Activated CD4-positive, alpha-beta memory T cell treated with anti-CD3 and anti-CD28 coated beads, Interleukin-2, amount 10 ng/mL, durations not matched to agents 7 days and 5 days (primary cell): Measurements from ENCODE around the gene SYNJ2. TPM values are rescaled to one million over a fixed set of nuclear protein-coding genes. Genes with fewer than 3 reads are reported as not detected.
A peak's percentile ranks its signal among the peaks of the same experiment; 100 is the strongest.

Experiments used
- CTCF ChIA-PET: fragments of 350-600 bp; sonication (Branson Sonifier 250); formaldehyde crosslinking; loops from one replicate; lab custom pipeline; 2021; ENCODE audit warnings: antibody characterized with exemption, inconsistent platforms; lab: Charles Lee
- POLR2A ChIA-PET: fragments of 350-600 bp; sonication (Branson Sonifier 250); formaldehyde crosslinking; loops from one replicate; lab custom pipeline; 2021; ENCODE audit warnings: antibody characterized with exemption; lab: Charles Lee
- DNase-seq: peaks from one replicate; pipeline ENCODE4 v3.0.0-alpha.2; 2020
- H3K27ac Mint-ChIP-seq: one replicate; pipeline ENCODE4 v1.8.0; 2021; ENCODE audit warnings: mild to moderate bottlenecking, mixed read lengths
- H3K27me3 Mint-ChIP-seq: one replicate; pipeline ENCODE4 v1.8.0; 2021; ENCODE audit warnings: mixed read lengths
- H3K36me3 Mint-ChIP-seq: one replicate; pipeline ENCODE4 v1.8.0; 2021; ENCODE audit warnings: low read depth, mixed read lengths
- H3K4me1 Mint-ChIP-seq: one replicate; pipeline ENCODE4 v1.8.0; 2021; ENCODE audit warnings: mixed read lengths
- H3K4me3 Mint-ChIP-seq: one replicate; pipeline ENCODE4 v1.8.0; 2021; ENCODE audit warnings: mild to moderate bottlenecking, mixed read lengths
- H3K9me3 Mint-ChIP-seq: one replicate; pipeline ENCODE4 v1.8.0; 2021; ENCODE audit warnings: mixed read lengths
- total RNA-seq, 2 experiments: library from RNA; stranded (reverse); gene quantifications; one replicate each; pipeline ENCODE4 v1.2.3, GENCODE V29; 2021

The SYNJ2 gene
- total RNA-seq, 2 experiments from 2014 or later = 36.8 to 39.1 TPM

- no peak overlapping the region for H3K4me3 Mint-ChIP-seq
- H3K9me3 Mint-ChIP-seq = no peaks in the 10 kb centered on the region
- no peaks in the 10 kb centered on the region for H3K27me3 Mint-ChIP-seq
- peaks cover 33% of the 10 kb centered on the region for H3K4me1 Mint-ChIP-seq
- H3K36me3 Mint-ChIP-seq = peaks cover 29% of the 10 kb centered on the region
- H3K27ac Mint-ChIP-seq = no peak overlapping the region
- DNase-seq = no peak
- CTCF ChIA-PET = interaction anchor here (4.6 to 6.2 kb wide), 2 partner anchors 13 to 33 kb away, joined by 19 to 23 read pairs; no protein-coding TSS in a partner anchor
- POLR2A ChIA-PET = interaction anchor here (1.0 kb wide), 1 partner anchor 33 kb away, joined by 4 read pairs; no protein-coding TSS in a partner anchor
These were observed 77.4 kb downstream of the SYNJ2 start for GRCh38 chr6:158059108-158059507.

DNA sequence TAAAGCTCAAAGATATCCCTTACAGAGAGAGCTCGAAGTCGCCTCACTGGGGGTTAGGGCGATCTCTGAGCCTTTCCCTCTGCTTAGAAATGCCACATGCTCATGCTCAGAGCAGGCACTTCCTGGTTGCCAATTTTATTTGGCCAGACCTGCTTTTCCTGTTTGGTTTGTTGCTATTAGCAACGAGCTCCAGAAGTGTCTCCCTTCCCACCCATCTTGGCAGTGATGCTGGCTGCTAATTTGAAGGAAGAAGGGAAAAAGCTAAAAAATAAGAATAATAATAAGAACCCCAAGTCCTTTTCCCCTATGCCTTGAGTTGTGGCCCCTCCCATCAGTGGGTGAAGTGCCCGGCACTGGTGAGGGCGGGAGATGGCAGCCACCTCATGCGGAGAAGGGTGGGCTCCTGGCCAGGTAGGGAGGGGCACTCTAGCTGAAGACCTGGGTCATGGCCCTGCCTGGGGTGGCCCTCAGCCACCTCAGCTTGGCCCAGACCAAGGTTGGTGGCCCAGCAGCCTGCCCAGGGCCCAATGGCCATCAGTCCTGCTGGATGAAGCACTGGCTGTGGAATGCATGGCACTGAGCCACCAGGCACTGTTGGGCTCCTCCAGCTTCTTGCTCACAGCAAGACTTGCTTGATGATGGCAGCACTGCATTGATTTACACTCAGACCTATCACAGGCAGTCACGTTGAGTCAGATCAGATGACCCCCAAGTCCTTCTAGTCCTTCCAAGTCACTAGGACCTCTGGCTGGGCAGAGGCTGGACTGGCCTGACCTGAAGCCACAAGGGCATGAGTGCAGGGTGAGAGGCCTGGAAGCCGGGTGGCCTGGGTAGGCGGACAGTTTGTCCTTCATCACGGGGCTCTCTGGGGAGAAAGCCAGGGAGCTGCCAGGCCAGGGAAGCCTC, 79.0 kb downstream of the SYNJ2 start:
- no peaks in the 10 kb centered on the region for H3K27me3 Mint-ChIP-seq
- POLR2A ChIA-PET = interaction anchor here (1.1 to 1.4 kb wide), 3 partner anchors 11 to 34 kb away, joined by 3 read pairs; no protein-coding TSS in a partner anchor
- CTCF ChIA-PET = interaction anchor here (0.8 to 6.2 kb wide), 4 partner anchors 10 to 79 kb away, joined by 3 to 23 read pairs (median 11); partner anchors contain the start of gene SYNJ2
- no peak overlapping the region for H3K4me3 Mint-ChIP-seq
- H3K27ac Mint-ChIP-seq = no peak overlapping the region
- H3K9me3 Mint-ChIP-seq = no peaks in the 10 kb centered on the region
- no peak for DNase-seq
- H3K36me3 Mint-ChIP-seq = peaks cover 31% of the 10 kb centered on the region
- peaks cover 33% of the 10 kb centered on the region for H3K4me1 Mint-ChIP-seq

DNA sequence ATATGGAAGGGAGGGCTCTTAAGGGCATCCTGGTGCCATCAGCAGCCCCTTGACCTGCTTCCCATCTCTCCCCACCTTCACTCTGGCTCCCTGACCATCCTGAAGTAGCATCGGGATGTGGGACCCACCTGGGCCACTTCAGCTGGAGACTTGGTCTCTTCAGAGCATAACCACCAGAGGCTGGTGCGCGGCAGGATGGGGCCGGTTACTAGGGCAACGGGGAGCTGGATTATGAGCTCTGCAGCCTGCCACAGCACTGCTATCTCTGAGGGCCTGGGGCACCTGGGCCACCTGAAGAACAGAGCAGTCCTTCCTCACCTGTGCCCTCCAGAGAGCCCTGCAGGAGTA, 79.7 kb downstream of the SYNJ2 start:
- Mint-ChIP-seq H3K4me3 (no peak overlapping the region), H3K36me3 (peaks cover 32% of the 10 kb centered on the region), H3K4me1 (peaks cover 34% of the 10 kb centered on the region), H3K27me3 (no peaks in the 10 kb centered on the region), H3K27ac (no peak overlapping the region), H3K9me3 (no peaks in the 10 kb centered on the region)
- POLR2A ChIA-PET = interaction anchor here (0.9 to 1.4 kb wide), 2 partner anchors 30 to 35 kb away, joined by 3 to 4 read pairs; no protein-coding TSS in a partner anchor
- DNase-seq = no peak
- CTCF ChIA-PET = interaction anchor here (0.5 to 6.2 kb wide), 3 partner anchors 10 to 35 kb away, joined by 3 to 23 read pairs (median 19); no protein-coding TSS in a partner anchor

- POLR2A ChIA-PET = interaction anchor here (0.9 to 1.1 kb wide), 2 partner anchors 31 to 35 kb away, joined by 3 to 4 read pairs; no protein-coding TSS in a partner anchor
- CTCF ChIA-PET = interaction anchor here (0.5 to 6.2 kb wide), 4 partner anchors 10 to 148 kb away, joined by 3 to 23 read pairs (median 12); no protein-coding TSS in a partner anchor
- H3K4me3 Mint-ChIP-seq = no peak overlapping the region
- H3K27me3 Mint-ChIP-seq = no peaks in the 10 kb centered on the region
- no peak for DNase-seq
- H3K27ac Mint-ChIP-seq = no peak overlapping the region
- H3K4me1 Mint-ChIP-seq = peaks cover 32% of the 10 kb centered on the region
- peaks cover 32% of the 10 kb centered on the region for H3K36me3 Mint-ChIP-seq
- H3K9me3 Mint-ChIP-seq = no peaks in the 10 kb centered on the region
These were observed 80.2 kb downstream of the SYNJ2 start for GRCh38 chr6:158061709-158062461.

DNA sequence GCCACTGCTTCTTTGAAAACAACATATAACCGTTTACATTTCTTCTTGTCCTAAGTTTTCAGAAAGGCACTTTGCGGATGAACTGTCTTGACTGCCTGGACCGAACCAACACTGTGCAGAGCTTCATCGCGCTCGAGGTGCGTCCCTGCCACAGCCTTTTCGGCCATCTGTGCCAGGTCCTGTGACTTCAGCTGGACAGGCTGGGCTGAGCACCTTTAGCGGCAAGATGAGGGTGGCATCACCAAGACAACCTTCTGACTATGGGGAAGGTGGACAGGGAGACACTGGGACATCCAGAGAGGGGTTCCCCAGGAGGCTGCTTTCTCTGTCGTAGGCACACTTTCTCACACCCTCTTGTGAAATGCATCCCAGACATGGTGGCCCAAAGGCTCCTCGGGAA, 82.1 kb downstream of the SYNJ2 start:
- ChIA-PET CTCF (interaction anchor here (4.6 to 6.2 kb wide), 2 partner anchors 8 to 37 kb away, joined by 19 to 23 read pairs; no protein-coding TSS in a partner anchor), POLR2A (no interaction called here)
- H3K4me1 Mint-ChIP-seq = peaks cover 26% of the 10 kb centered on the region
- DNase-seq = no peak
- H3K4me3 Mint-ChIP-seq = no peak overlapping the region
- H3K36me3 Mint-ChIP-seq = peaks cover 37% of the 10 kb centered on the region
- H3K27me3 Mint-ChIP-seq = no peaks in the 10 kb centered on the region
- H3K27ac Mint-ChIP-seq = no peak overlapping the region
- H3K9me3 Mint-ChIP-seq = no peaks in the 10 kb centered on the region

GRCh38 chr6:158064725-158065251, 83.1 kb downstream of the SYNJ2 start:
- peaks cover 42% of the 10 kb centered on the region for H3K36me3 Mint-ChIP-seq
- H3K4me1 Mint-ChIP-seq = peaks cover 35% of the 10 kb centered on the region
- no peak for DNase-seq
- H3K4me3 Mint-ChIP-seq = no peak overlapping the region
- no peaks in the 10 kb centered on the region for H3K27me3 Mint-ChIP-seq
- ChIA-PET POLR2A (no interaction called here), CTCF (no interaction called here)
- no peaks in the 10 kb centered on the region for H3K9me3 Mint-ChIP-seq
- no peak overlapping the region for H3K27ac Mint-ChIP-seq

DNA sequence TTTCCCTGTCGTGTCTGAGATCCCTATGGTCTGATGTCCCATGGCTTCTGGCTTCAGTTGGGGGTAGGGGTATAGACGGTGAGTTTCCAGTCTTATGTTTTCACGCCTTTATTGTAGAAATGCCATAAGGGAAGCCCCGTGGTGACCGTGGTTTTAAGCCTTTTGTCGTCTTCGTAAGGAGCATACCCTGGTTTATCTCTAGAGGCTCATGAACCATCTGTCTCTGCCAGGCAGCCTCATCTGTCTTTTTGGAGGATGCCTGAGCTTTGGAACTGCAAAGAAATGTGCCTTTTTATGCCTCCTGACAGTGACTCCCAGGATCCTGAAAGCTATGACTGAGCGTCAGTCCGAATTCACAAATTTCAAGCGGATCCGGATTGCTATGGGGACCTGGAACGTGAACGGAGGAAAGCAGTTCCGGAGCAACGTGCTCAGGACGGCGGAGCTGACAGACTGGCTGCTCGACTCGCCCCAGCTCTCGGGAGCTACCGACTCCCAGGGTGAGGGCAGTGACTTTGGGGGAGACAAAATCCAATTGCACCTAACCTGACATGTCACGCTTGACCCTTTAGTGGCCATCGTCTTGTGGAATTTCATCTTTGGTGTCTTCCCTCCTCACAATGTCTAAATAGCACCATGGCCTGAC, 84.6 kb downstream of the SYNJ2 start:
- Mint-ChIP-seq H3K4me1 (peaks cover 37% of the 10 kb centered on the region), H3K27ac (no peak overlapping the region)

DNA sequence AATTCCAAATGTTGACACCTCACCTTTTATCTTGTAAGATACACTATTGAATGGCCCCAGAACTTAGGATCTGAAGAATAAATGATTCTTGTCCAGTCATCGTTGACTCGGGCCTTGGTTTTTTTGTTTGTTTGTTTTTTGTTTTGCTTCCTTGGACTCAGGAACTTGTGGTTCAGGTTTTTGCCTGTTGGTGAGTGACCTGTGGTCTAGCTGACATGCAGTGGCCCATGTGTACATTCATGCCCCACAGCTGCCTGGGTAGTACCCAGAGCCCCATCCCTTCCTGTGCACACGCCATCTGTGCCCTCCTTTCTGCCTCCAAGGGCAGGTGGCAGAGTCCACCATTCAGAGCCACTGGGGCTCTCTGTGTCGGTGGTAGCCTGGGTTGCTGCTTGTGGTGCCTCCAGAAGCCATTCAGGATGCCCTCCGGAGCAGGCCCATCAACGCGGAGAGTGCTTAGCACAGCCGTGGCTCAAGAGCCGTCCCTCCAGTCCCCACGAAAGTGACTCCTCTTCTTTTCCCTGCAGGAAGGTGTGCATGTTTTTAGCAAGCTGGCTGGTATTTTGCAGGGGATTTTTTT, 85.9 kb downstream of the SYNJ2 start:
- POLR2A ChIA-PET = no interaction called here
- peaks cover 50% of the 10 kb centered on the region for H3K4me1 Mint-ChIP-seq
- peaks cover 57% of the 10 kb centered on the region for H3K36me3 Mint-ChIP-seq
- DNase-seq = no peak
- H3K27ac Mint-ChIP-seq = no peak overlapping the region
- CTCF ChIA-PET = no interaction called here
- H3K4me3 Mint-ChIP-seq = no peak overlapping the region
- no peaks in the 10 kb centered on the region for H3K9me3 Mint-ChIP-seq
- H3K27me3 Mint-ChIP-seq = no peaks in the 10 kb centered on the region

More for the DNA sequence above, 84.6 kb downstream of the SYNJ2 start:
- Mint-ChIP-seq H3K9me3 (no peaks in the 10 kb centered on the region), H3K27me3 (no peaks in the 10 kb centered on the region), H3K4me3 (no peak overlapping the region), H3K36me3 (peaks cover 54% of the 10 kb centered on the region)
- ChIA-PET CTCF (interaction anchor here (0.6 kb wide), 1 partner anchor 72 kb away, joined by 3 read pairs; no protein-coding TSS in a partner anchor), POLR2A (no interaction called here)
- DNase-seq = no peak

GRCh38 chr6:158068156-158068892, 86.7 kb downstream of the SYNJ2 start:
- H3K4me1 Mint-ChIP-seq = peaks cover 50% of the 10 kb centered on the region
- H3K4me3 Mint-ChIP-seq = no peak overlapping the region
- POLR2A ChIA-PET = interaction anchor here (1.1 kb wide), 1 partner anchor 21 kb away, joined by 3 read pairs; no protein-coding TSS in a partner anchor
- DNase-seq = no peak
- H3K9me3 Mint-ChIP-seq = no peaks in the 10 kb centered on the region
- no peak overlapping the region for H3K27ac Mint-ChIP-seq
- H3K36me3 Mint-ChIP-seq = peaks cover 55% of the 10 kb centered on the region
- CTCF ChIA-PET = interaction anchor here (0.9 to 2.2 kb wide), 2 partner anchors 10 to 42 kb away, joined by 3 to 5 read pairs; no protein-coding TSS in a partner anchor
- H3K27me3 Mint-ChIP-seq = no peaks in the 10 kb centered on the region

GRCh38 chr6:158068893-158069799, 87.5 kb downstream of the SYNJ2 start:
- Mint-ChIP-seq H3K4me3 (no peak overlapping the region), H3K36me3 (peaks cover 62% of the 10 kb centered on the region), H3K4me1 (peaks cover 52% of the 10 kb centered on the region), H3K27ac (peak overlapping the region; percentile 32), H3K27me3 (no peaks in the 10 kb centered on the region), H3K9me3 (no peaks in the 10 kb centered on the region)
- CTCF ChIA-PET = interaction anchor here (0.7 to 6.8 kb wide), 6 partner anchors 11 to 313 kb away, joined by 3 to 60 read pairs (median 4); partner anchors contain the start of gene SYNJ2
- POLR2A ChIA-PET = interaction anchor here (1.1 kb wide), 1 partner anchor 22 kb away, joined by 3 read pairs; no protein-coding TSS in a partner anchor
- DNase-seq = peak; percentile 28
